ENCODE results near the gene PRKCA. TPM values are rescaled to one million over a fixed set of nuclear protein-coding genes. Genes with fewer than 3 reads are reported as not detected.

The PRKCA gene
- total and polyA plus RNA-seq, 2 of the 13 experiments (the other 11 are each of a cell fraction or from before 2014, with no cell fraction given): 18.5 to 21.5 TPM

DNA sequence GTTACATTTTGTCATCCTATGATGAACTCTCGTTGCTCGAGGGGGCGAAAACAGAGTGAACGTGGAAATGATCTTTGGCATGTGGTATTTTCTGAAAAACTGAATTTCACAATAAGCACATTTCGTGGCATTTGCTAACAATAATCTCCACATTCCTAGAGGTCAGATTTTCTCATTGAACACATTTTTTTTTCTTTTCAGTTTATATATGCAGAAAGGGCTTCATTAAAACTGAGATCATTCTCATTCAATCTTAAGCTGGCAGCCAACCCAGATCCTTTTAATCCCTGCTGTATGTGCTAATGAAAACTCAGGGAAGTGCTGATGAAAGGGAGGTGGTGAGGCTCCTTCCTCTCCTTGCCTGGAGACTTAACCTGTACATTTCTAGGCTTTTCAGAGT is 52.6 kb downstream of the PRKCA start:
- TF ChIP-seq ZZZ3 (CRISPR knock-in tag; IDR thresholded peaks at IDR 0.05; ENCODE audit: borderline replicate concordance): no peak
- no peak for TF ChIP-seq FOXJ3 (CRISPR knock-in tag; IDR thresholded peaks at IDR 0.05; ENCODE audit: borderline replicate concordance)
- TF ChIP-seq PCBP2 (optimal IDR thresholded peaks at IDR 0.05; ENCODE audit: low read depth, low read length, poor library complexity, severe bottlenecking): no peak
- peak; percentile 26; the same call in 1 of the 2 replicates for TF ChIP-seq CEBPB (IDR thresholded peaks at IDR 0.05; ENCODE audit: borderline replicate concordance, low read depth, low read length)
- no peak for TF ChIP-seq NR2F1 (CRISPR knock-in tag; IDR thresholded peaks at IDR 0.05)
- intact Hi-C loops (cut with micrococcal nuclease; ENCODE audit: unreplicated experiment) (no loop called here), in situ Hi-C loops (cut with HindIII; ENCODE audit: extremely low pct_ligation_motif_present, low pct_unique_long_range_greater_than_20kb) (no loop called here)
- peaks cover 59% of the 10 kb centered on the region for H3K79me2 ChIP-seq (ENCODE audit: insufficient read depth, low read length)
- H3K36me3 ChIP-seq (replicated peaks in 1 of 2; ENCODE audit: control insufficient read depth in 1 of 2, insufficient read depth in 2 of 2, low read length in 2 of 2): no peaks in the 10 kb centered on the region
- DNase-seq (ENCODE audit: low spot score): no peak
- H3K9ac ChIP-seq (ENCODE audit: insufficient read depth, low read depth, low read length): no peak overlapping the region
- no peak overlapping the region for H2AFZ ChIP-seq (ENCODE audit: low read length)
- no peaks in the 10 kb centered on the region for H4K20me1 ChIP-seq (ENCODE audit: insufficient read depth, low read length)
- peaks cover 35% of the 10 kb centered on the region for H3K4me1 ChIP-seq (ENCODE audit: insufficient read depth, low read length)
- H3K27me3 ChIP-seq (ENCODE audit: control insufficient read depth in 1 of 2, insufficient read depth in 2 of 2, low read length in 2 of 2): no peaks in the 10 kb centered on the region
- H3K9me3 ChIP-seq (ENCODE audit: low read length): no peaks in the 10 kb centered on the region
- no peak overlapping the region for H3K4me2 ChIP-seq (ENCODE audit: low read depth, low read length)
- ChIA-PET POLR2A (no interaction called here), CTCF (ENCODE audit: low intra/inter-chr PET ratio, low total read pairs) (no interaction called here)
- no peak overlapping the region for H3K4me3 ChIP-seq (replicated peaks in 1 of 3; ENCODE audit: insufficient read depth in 1 of 3, low read depth in 2 of 3, low read length in 3 of 3)
- FAIRE-seq: no peak
- H3K27ac ChIP-seq (ENCODE audit: extremely low read length, insufficient read depth, low read length): no peak overlapping the region
- ATAC-seq: no peak
- 88% methylated on average over 5 of the region's 5 CpGs for WGBS (ENCODE audit: low lambda C conversion rate)
- BruUV-seq (replicated peaks): no TSS peak

DNA sequence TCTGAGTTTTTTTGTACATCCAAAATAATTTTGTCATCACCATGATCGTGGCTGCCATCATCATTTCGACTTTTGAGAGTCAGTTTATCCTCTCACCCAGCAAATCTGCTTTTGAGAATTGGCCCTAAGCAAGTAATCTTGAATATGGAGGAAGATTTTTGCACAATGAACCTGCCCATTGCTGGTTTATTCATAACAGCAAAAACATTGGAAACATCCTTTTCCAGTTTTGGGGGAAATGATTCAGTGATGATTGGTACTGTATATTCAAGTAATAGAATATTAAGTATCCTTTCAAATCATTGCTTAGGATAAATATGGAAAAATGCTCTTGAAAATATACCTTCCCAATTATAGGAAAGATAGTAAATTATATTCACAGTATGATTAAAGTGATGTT is 53.1 kb downstream of the PRKCA start:
- ATAC-seq (no peak), DNase-seq (ENCODE audit: low spot score) (no peak), FAIRE-seq (no peak)
- in situ Hi-C loops (cut with HindIII; ENCODE audit: extremely low pct_ligation_motif_present, low pct_unique_long_range_greater_than_20kb) (no loop called here), intact Hi-C loops (cut with micrococcal nuclease; ENCODE audit: unreplicated experiment) (no loop called here)
- Histone ChIP-seq H3K9ac (ENCODE audit: insufficient read depth, low read depth, low read length) (no peak overlapping the region), H4K20me1 (ENCODE audit: insufficient read depth, low read length) (no peaks in the 10 kb centered on the region), H3K27ac (ENCODE audit: extremely low read length, insufficient read depth, low read length) (no peak overlapping the region), H3K9me3 (ENCODE audit: low read length) (no peaks in the 10 kb centered on the region), H3K4me1 (ENCODE audit: insufficient read depth, low read length) (peaks cover 30% of the 10 kb centered on the region), H3K79me2 (ENCODE audit: insufficient read depth, low read length) (peaks cover 61% of the 10 kb centered on the region), H3K4me3 (replicated peaks in 1 of 3; ENCODE audit: insufficient read depth in 1 of 3, low read depth in 2 of 3, low read length in 3 of 3) (no peak overlapping the region), H3K36me3 (replicated peaks in 1 of 2; ENCODE audit: control insufficient read depth in 1 of 2, insufficient read depth in 2 of 2, low read length in 2 of 2) (no peaks in the 10 kb centered on the region), H3K4me2 (ENCODE audit: low read depth, low read length) (no peak overlapping the region), H2AFZ (ENCODE audit: low read length) (no peak overlapping the region), H3K27me3 (ENCODE audit: control insufficient read depth in 1 of 2, insufficient read depth in 2 of 2, low read length in 2 of 2) (no peaks in the 10 kb centered on the region)
- ChIA-PET POLR2A (no interaction called here), CTCF (ENCODE audit: low intra/inter-chr PET ratio, low total read pairs) (no interaction called here)
- TF ChIP-seq CHCHD3 (CRISPR knock-in tag; IDR thresholded peaks at IDR 0.05): no peak
- WGBS (ENCODE audit: low lambda C conversion rate): 97% methylated on average over 2 of the region's 2 CpGs
- no TSS peak for BruUV-seq (replicated peaks)

All from HepG2 (cell line).